Parathyroid adenoma (tissue), 2 donors: Measurements from ENCODE around the gene ARMC2.

ENCODE experiments used
- H2AFZ ChIP-seq: fragments of 300-600 bp; sonication (generic); one replicate; pipeline ENCODE4 v1.7.0; 2017; ENCODE audit warnings: antibody characterized with exemption, mild to moderate bottlenecking
- H3K27ac ChIP-seq: fragments of 300-600 bp; sonication (generic); one replicate; pipeline ENCODE4 v1.7.0; 2017
- H3K27me3 ChIP-seq: fragments of 300-600 bp; sonication (generic); one replicate; pipeline ENCODE4 v1.7.0; 2017; ENCODE audit warnings: low read length; ENCODE audit not compliant: control insufficient read depth, insufficient read depth
- H3K36me3 ChIP-seq: fragments of 300-600 bp; sonication (generic); one replicate; pipeline ENCODE4 v1.7.0; 2017; ENCODE audit warnings: low read length; ENCODE audit not compliant: control insufficient read depth, insufficient read depth
- H3K4me1 ChIP-seq: fragments of 300-600 bp; sonication (generic); one replicate; pipeline ENCODE4 v1.7.0; 2017; ENCODE audit warnings: control low read depth
- H3K4me2 ChIP-seq: fragments of 300-600 bp; sonication (generic); one replicate; pipeline ENCODE4 v1.7.0; 2017; ENCODE audit warnings: low read length
- H3K4me3 ChIP-seq: fragments of 300-600 bp; sonication (generic); one replicate; pipeline ENCODE4 v1.7.0; 2017; ENCODE audit warnings: low read depth, low read length
- H3K79me2 ChIP-seq: fragments of 300-600 bp; sonication (generic); one replicate; pipeline ENCODE4 v1.7.0; 2017; ENCODE audit warnings: control low read depth
- H3K9ac ChIP-seq: fragments of 300-600 bp; sonication (generic); one replicate; pipeline ENCODE4 v1.7.0; 2017; ENCODE audit warnings: mild to moderate bottlenecking
- H3K9me3 ChIP-seq: fragments of 300-600 bp; sonication (generic); one replicate; pipeline ENCODE4 v1.7.0; 2017; ENCODE audit warnings: low read length; ENCODE audit not compliant: control insufficient read depth
- TF ChIP-seq, protein P1 (sequence below): fragments of 300-600 bp; sonication (generic); IDR thresholded peaks from one replicate; pipeline ENCODE4 v1.7.0; 2017; ENCODE audit warnings: antibody characterized with exemption, mild to moderate bottlenecking
- donor health status: primary hyperparathyroidism.

ARMC2 gene

GRCh38 chr6:108806171-108806570, 42.1 kb upstream of the ARMC2 start:
- Histone ChIP-seq H3K27ac (no peak overlapping the region), H3K36me3 (no peaks in the 10 kb centered on the region)

DNA sequence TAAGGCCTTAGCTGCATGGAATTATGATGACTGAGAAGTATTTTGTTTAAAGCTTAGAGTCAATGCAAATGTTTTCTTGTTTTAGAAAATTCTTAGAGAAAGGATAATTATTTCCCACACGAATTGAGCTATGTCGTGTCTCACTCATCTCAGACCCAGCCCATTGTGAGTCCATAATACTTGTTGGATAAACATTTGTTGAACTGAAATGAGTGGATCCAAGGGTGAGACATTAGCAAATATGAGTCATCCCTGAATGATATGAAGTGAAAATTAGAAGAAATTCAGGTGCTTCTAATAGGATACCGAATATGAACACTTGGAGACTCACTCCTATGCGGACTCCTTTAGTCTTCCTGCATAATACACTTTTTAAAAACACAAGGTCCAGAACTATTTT, 41.6 kb upstream of the ARMC2 start:
- Histone ChIP-seq H3K4me2 (no peak overlapping the region), H3K4me3 (no peak overlapping the region), H3K27ac (no peak overlapping the region), H3K36me3 (no peaks in the 10 kb centered on the region), H3K27me3 (no peaks in the 10 kb centered on the region), H2AFZ (no peak overlapping the region), H3K4me1 (no peaks in the 10 kb centered on the region), H3K79me2 (no peaks in the 10 kb centered on the region), H3K9ac (no peak overlapping the region), H3K9me3 (no peaks in the 10 kb centered on the region)
- TF ChIP-seq, protein P1, sequence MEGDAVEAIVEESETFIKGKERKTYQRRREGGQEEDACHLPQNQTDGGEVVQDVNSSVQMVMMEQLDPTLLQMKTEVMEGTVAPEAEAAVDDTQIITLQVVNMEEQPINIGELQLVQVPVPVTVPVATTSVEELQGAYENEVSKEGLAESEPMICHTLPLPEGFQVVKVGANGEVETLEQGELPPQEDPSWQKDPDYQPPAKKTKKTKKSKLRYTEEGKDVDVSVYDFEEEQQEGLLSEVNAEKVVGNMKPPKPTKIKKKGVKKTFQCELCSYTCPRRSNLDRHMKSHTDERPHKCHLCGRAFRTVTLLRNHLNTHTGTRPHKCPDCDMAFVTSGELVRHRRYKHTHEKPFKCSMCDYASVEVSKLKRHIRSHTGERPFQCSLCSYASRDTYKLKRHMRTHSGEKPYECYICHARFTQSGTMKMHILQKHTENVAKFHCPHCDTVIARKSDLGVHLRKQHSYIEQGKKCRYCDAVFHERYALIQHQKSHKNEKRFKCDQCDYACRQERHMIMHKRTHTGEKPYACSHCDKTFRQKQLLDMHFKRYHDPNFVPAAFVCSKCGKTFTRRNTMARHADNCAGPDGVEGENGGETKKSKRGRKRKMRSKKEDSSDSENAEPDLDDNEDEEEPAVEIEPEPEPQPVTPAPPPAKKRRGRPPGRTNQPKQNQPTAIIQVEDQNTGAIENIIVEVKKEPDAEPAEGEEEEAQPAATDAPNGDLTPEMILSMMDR: no peak

More at GRCh38 chr6:108806171-108806570, 42.1 kb upstream of the ARMC2 start:
- H3K9me3 ChIP-seq: no peaks in the 10 kb centered on the region
- H3K4me2 ChIP-seq: no peak overlapping the region
- no peaks in the 10 kb centered on the region for H3K27me3 ChIP-seq
- H3K9ac ChIP-seq: no peak overlapping the region
- TF ChIP-seq, protein P1: no peak
- no peaks in the 10 kb centered on the region for H3K79me2 ChIP-seq
- H2AFZ ChIP-seq: no peak overlapping the region
- H3K4me1 ChIP-seq: no peaks in the 10 kb centered on the region
- H3K4me3 ChIP-seq: no peak overlapping the region

DNA sequence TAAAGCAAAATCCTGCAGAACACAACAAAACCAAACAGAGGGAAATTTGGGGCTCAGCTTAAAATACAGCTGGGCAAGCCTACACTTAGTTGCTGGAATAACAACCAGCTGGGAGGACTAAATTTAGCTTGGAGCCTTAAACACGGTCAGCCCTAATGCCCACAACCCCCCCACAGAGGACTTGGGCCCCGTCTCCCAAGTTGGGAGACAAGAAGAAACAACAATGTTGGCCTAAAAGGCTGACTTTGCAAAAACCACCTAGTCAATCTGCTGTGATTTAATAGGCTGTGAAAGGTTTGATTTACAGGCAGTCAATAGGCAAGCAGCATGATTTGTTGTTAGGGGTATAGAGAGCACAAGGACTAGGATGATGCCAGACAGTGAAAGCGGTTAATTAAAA, 40.3 kb upstream of the ARMC2 start:
- H3K27me3 ChIP-seq: no peaks in the 10 kb centered on the region
- TF ChIP-seq, protein P1: no peak

GRCh38 chr6:108809211-108809610, 39.0 kb upstream of the ARMC2 start:
- no peak overlapping the region for H2AFZ ChIP-seq
- H3K27me3 ChIP-seq: no peaks in the 10 kb centered on the region
- no peaks in the 10 kb centered on the region for H3K36me3 ChIP-seq
- TF ChIP-seq, protein P1: no peak
- H3K9me3 ChIP-seq: no peaks in the 10 kb centered on the region
- H3K4me2 ChIP-seq: no peak overlapping the region
- no peaks in the 10 kb centered on the region for H3K4me1 ChIP-seq
- H3K79me2 ChIP-seq: no peaks in the 10 kb centered on the region
- no peak overlapping the region for H3K27ac ChIP-seq
- H3K9ac ChIP-seq: no peak overlapping the region
- no peak overlapping the region for H3K4me3 ChIP-seq

More for the DNA sequence above, 40.3 kb upstream of the ARMC2 start:
- Histone ChIP-seq H3K9ac (no peak overlapping the region), H3K9me3 (no peaks in the 10 kb centered on the region), H3K4me2 (no peak overlapping the region), H3K27ac (no peak overlapping the region), H3K36me3 (no peaks in the 10 kb centered on the region), H3K4me3 (no peak overlapping the region), H2AFZ (no peak overlapping the region), H3K79me2 (no peaks in the 10 kb centered on the region), H3K4me1 (no peaks in the 10 kb centered on the region)

DNA sequence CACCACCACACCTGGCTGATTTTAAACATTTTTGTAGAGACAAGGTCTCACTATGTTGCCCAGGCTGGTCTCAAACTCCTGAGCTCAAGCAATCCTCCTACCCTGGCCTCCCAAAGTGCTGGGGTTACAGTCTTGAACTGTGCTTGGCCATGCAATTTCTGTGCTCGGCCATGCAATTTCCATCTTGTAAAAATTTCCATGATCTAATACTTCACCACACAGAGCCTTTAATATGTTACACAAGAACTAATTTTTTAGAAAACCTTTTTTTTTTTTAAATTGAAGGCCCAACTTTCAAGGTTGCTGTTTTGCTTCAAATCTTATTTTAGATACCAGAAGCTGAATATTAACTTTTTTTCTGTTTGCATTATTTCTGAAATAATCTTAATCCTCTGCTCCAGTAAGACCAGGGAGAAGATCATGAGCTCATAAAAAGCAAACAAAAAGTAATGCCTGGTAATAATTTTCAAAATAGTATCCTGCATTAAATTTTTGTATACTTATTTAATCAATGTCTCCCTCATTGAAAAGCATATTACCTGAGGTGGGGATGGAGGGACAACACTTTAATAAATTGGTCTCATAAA, 38.1 kb upstream of the ARMC2 start:
- Histone ChIP-seq H3K27me3 (no peaks in the 10 kb centered on the region), H3K9me3 (no peaks in the 10 kb centered on the region), H3K36me3 (no peaks in the 10 kb centered on the region), H3K4me2 (no peak overlapping the region), H3K4me3 (no peak overlapping the region), H2AFZ (no peak overlapping the region), H3K79me2 (no peaks in the 10 kb centered on the region), H3K9ac (no peak overlapping the region), H3K4me1 (no peaks in the 10 kb centered on the region), H3K27ac (no peak overlapping the region)
- TF ChIP-seq, protein P1: no peak
